ENCODE data around the gene ERICH4. TPM values are rescaled to one million over a fixed set of nuclear protein-coding genes. Genes with fewer than 3 reads are reported as not detected.

The ERICH4 gene
- total and polyA plus RNA-seq, 2 of the 8 experiments (the other 6 are each of a cell fraction or from before 2014, with no cell fraction given), result not detected

- TF ChIP-seq BRCA1 (IDR thresholded peaks at IDR 0.05; ENCODE audit: low read depth, low read length) (no peak), CHD7 (IDR thresholded peaks at IDR 0.05; ENCODE audit: insufficient replicate concordance, low read length) (no peak), HDAC2 (IDR thresholded peaks at IDR 0.05; ENCODE audit: borderline replicate concordance in 1 of 2, low read depth in 2 of 2, low read length in 2 of 2) (peak in 1 of 2 experiments; percentile 97; a peak in 2 of 4 replicates), CREB1 (IDR thresholded peaks at IDR 0.05) (peak; percentile 33; the same call in 1 of the 2 replicates), SAP30 (IDR thresholded peaks at IDR 0.05; ENCODE audit: insufficient read depth, insufficient replicate concordance, low read length) (peak; percentile 99), NRF1 (IDR thresholded peaks at IDR 0.05; ENCODE audit: low read depth, low read length) (peak; percentile 95)
These were observed 45.6 kb upstream of the ERICH4 start, which contains the start of the genes BCKDHA and EXOSC5 (continued) for GRCh38 chr19:41397086-41398049.
